SK-N-SH treated with all-trans-retinoic acid at 6 μM for 48 hours (cell line): ENCODE measurements around the gene ARHGEF38.

Experiments
- ATAC-seq: fragments of 200-7000 bp; cut with Tn5 transposase; 3 replicates; pipeline ENCODE4 v1.9.1; 2020; ENCODE audit warnings: mild to moderate bottlenecking, moderate library complexity
- ARNTL ChIP-seq: fragments of 450-650 bp; formaldehyde crosslinking; IDR thresholded peaks from 2 replicates; pipeline ENCODE4 v1.5.0; 2020; ENCODE audit warnings: low read depth, mild to moderate bottlenecking, moderate library complexity, borderline replicate concordance
- BACH2 ChIP-seq: fragments of 250-450 bp; sonication (Bioruptor Pico); IDR thresholded peaks from 2 replicates; pipeline ENCODE4 v1.9.0; 2021; ENCODE audit warnings: mild to moderate bottlenecking, borderline replicate concordance
- ESRRG ChIP-seq: fragments of 250-450 bp; sonication (Bioruptor Pico); IDR thresholded peaks from 2 replicates; pipeline ENCODE4 v1.6.1; 2021; ENCODE audit warnings: mild to moderate bottlenecking
- GLIS3 ChIP-seq: fragments of 250-450 bp; sonication (Bioruptor Pico); IDR thresholded peaks from 2 replicates; pipeline ENCODE4 v1.5.0; 2020; ENCODE audit warnings: mild to moderate bottlenecking, moderate library complexity
- ISL1 ChIP-seq: fragments of 250-450 bp; sonication (Bioruptor Pico); IDR thresholded peaks from 2 replicates; pipeline ENCODE4 v2.1.2; 2022; ENCODE audit warnings: mild to moderate bottlenecking, moderate library complexity
- OSR1 ChIP-seq: fragments of 250-450 bp; sonication (Bioruptor Pico); IDR thresholded peaks from 2 replicates; pipeline ENCODE4 v1.8.0; 2022; ENCODE audit warnings: moderate library complexity, mild to moderate bottlenecking, inconsistent platforms
- PPARA ChIP-seq: fragments of 250-450 bp; sonication (Bioruptor Pico); IDR thresholded peaks from 2 replicates; pipeline ENCODE4 v1.5.0; 2020; ENCODE audit warnings: mild to moderate bottlenecking, borderline replicate concordance
- RARB ChIP-seq: fragments of 250-450 bp; sonication (Bioruptor Pico); IDR thresholded peaks from 2 replicates; pipeline ENCODE4 v1.8.0; 2021; ENCODE audit warnings: mild to moderate bottlenecking, moderate library complexity
- SNAI2 ChIP-seq: fragments of 250-450 bp; sonication (Bioruptor Pico); IDR thresholded peaks from 2 replicates; pipeline ENCODE4 v1.5.0; 2020; ENCODE audit warnings: mild to moderate bottlenecking, moderate library complexity
- TCF4 ChIP-seq: fragments of 250-450 bp; sonication (Bioruptor Pico); IDR thresholded peaks from 2 replicates; pipeline ENCODE4 v1.8.0; 2021; ENCODE audit warnings: mild to moderate bottlenecking, moderate library complexity, borderline replicate concordance
- TOX ChIP-seq: fragments of 250-450 bp; sonication (Bioruptor Pico); IDR thresholded peaks from 2 replicates; pipeline ENCODE4 v1.8.0; 2021; ENCODE audit warnings: mild to moderate bottlenecking, moderate library complexity, borderline replicate concordance
- ZC3H10 ChIP-seq: fragments of 250-450 bp; sonication (Bioruptor Pico); IDR thresholded peaks from 2 replicates; pipeline ENCODE4 v1.5.1; 2021; ENCODE audit warnings: mild to moderate bottlenecking, moderate library complexity
- ZFP3 ChIP-seq: fragments of 250-450 bp; sonication (Bioruptor Pico); IDR thresholded peaks from 2 replicates; pipeline ENCODE4 v1.5.0; 2020; ENCODE audit warnings: mild to moderate bottlenecking, moderate library complexity
- ZFP30 ChIP-seq: fragments of 450-650 bp; formaldehyde crosslinking; IDR thresholded peaks from 2 replicates; pipeline ENCODE4 v1.5.0; 2022; ENCODE audit warnings: mild to moderate bottlenecking, moderate library complexity
- ZNF565 ChIP-seq: fragments of 450-650 bp; formaldehyde crosslinking; conservative IDR thresholded peaks from 2 replicates; pipeline ENCODE4 v1.5.0; 2020; ENCODE audit warnings: low read depth, mild to moderate bottlenecking, moderate library complexity
- ZNF8 ChIP-seq: fragments of 450-650 bp; formaldehyde crosslinking; IDR thresholded peaks from 2 replicates; pipeline ENCODE4 v1.5.0; 2020; ENCODE audit warnings: mild to moderate bottlenecking, moderate library complexity
- TF ChIP-seq, protein P1 (sequence below): fragments of 250-450 bp; sonication (Bioruptor Pico); IDR thresholded peaks from 2 replicates; pipeline ENCODE4 v1.5.0; 2020; ENCODE audit warnings: mild to moderate bottlenecking, moderate library complexity
- TF ChIP-seq, protein P2 (sequence below): fragments of 250-450 bp; sonication (Bioruptor Pico); IDR thresholded peaks from 2 replicates; pipeline ENCODE4 v1.8.0; 2021; ENCODE audit warnings: low read depth, mild to moderate bottlenecking, moderate library complexity, borderline replicate concordance
- TF ChIP-seq, protein P3 (sequence below): fragments of 250-450 bp; sonication (Bioruptor Pico); IDR thresholded peaks from 2 replicates; pipeline ENCODE4 v1.8.0; 2020; ENCODE audit warnings: mild to moderate bottlenecking, moderate library complexity, borderline replicate concordance

The ARHGEF38 gene

DNA sequence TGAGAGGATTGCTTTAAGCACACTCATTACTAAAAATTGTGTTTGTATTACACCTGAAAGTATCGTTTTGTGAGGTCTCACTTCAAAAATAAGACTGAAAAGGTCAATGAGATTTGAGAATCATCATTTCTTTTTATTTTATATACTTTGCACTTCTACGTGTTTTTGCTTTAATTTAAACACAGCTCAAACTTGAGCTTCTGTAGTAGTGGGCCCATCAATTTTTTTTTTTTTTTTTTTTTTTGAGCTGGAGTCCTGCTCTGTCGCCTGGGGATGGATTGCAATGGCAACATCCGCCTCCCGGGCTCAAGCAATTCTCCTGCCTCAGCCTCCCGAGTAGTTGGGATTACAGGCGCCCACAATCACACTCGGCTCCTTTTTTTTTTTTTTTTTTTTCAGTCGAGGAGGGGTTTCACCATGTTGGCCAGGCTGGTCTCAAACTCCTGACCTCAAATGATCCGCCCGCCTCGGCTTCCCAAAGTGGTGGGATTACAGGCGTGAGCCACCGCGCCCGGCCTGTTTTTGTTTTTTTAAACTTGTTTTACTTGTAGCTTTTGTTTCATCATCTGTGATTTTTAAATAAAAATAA, 157.7 kb downstream of the ARHGEF38 start (continued):
- TF ChIP-seq, protein P1, sequence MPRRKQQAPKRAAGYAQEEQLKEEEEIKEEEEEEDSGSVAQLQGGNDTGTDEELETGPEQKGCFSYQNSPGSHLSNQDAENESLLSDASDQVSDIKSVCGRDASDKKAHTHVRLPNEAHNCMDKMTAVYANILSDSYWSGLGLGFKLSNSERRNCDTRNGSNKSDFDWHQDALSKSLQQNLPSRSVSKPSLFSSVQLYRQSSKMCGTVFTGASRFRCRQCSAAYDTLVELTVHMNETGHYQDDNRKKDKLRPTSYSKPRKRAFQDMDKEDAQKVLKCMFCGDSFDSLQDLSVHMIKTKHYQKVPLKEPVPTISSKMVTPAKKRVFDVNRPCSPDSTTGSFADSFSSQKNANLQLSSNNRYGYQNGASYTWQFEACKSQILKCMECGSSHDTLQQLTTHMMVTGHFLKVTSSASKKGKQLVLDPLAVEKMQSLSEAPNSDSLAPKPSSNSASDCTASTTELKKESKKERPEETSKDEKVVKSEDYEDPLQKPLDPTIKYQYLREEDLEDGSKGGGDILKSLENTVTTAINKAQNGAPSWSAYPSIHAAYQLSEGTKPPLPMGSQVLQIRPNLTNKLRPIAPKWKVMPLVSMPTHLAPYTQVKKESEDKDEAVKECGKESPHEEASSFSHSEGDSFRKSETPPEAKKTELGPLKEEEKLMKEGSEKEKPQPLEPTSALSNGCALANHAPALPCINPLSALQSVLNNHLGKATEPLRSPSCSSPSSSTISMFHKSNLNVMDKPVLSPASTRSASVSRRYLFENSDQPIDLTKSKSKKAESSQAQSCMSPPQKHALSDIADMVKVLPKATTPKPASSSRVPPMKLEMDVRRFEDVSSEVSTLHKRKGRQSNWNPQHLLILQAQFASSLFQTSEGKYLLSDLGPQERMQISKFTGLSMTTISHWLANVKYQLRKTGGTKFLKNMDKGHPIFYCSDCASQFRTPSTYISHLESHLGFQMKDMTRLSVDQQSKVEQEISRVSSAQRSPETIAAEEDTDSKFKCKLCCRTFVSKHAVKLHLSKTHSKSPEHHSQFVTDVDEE, result no peak
- TF ChIP-seq ESRRG (CRISPR knock-in tag), result no peak

DNA sequence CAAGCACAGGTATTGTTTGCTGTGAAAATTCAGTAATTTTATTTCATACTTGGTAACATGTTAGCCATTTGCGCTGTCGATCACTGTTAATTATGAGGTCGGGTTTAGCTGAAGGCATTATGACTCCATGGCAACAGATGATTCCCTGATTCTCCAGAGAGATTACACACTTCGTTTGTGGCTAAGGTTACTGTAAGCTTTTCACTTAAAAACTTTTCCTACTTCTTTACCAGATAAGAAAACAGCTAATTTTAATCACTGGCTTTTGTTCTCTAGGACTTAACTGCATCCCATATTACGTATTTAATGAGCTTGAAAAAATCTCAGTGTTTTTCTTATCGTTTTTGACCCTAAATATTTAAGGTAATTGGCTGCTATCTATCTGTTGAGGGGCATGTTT, 158.3 kb downstream of the ARHGEF38 start:
- ATAC-seq, result peak; percentile 33
- TF ChIP-seq ISL1 (0 out of 2 replicates have a peak, but pooled peaks have one; percentile 5), ZFP30 (CRISPR knock-in tag) (no peak)

DNA sequence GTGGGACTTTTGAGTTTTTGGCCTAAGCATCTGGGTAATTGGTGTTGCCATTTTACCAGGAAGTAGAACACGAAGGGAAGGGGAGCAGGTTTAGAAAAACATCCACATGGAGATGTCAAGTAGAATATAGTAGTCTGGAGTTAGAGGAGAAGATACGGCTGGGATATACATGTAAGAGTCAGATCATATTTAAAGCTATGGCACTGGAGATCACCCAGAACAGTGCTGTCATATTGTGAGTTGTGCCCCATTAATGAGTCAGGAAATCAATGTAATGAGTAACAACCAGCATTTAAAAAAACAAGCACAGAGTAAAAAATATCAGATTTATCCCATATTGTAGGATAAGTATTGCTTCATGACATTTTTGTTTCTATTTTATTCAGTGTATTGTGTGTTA, 160.3 kb downstream of the ARHGEF38 start:
- ATAC-seq, result peak; percentile 36
- TF ChIP-seq TOX (CRISPR knock-in tag), result 0 out of 2 replicates have a peak, but pooled peaks have one; percentile 28
- TF ChIP-seq ZFP3, result no peak

DNA sequence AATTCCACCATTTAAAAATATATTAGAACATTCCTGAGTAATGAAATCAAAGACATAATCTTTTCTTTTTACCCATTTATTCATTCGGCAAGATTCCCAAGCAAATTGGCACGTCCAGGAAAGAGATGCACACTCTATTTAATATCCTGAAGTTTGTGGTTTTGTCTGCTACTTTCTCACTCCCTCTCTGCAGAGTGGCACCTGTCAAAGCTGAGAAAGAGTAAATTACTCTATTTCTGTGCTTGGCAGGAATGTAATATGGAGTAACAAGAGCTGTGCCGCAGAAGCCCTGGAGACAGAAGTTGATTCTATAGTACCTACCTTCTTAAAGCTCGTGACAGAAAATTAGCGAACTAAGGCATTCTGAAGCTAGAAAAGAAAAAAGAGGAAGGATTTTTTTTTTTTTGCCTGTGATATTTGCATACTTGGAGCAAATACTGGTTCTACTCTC, 161.7 kb downstream of the ARHGEF38 start:
- ATAC-seq, result no peak
- TF ChIP-seq ISL1 (peak; percentile 67), BACH2 (no peak)

DNA sequence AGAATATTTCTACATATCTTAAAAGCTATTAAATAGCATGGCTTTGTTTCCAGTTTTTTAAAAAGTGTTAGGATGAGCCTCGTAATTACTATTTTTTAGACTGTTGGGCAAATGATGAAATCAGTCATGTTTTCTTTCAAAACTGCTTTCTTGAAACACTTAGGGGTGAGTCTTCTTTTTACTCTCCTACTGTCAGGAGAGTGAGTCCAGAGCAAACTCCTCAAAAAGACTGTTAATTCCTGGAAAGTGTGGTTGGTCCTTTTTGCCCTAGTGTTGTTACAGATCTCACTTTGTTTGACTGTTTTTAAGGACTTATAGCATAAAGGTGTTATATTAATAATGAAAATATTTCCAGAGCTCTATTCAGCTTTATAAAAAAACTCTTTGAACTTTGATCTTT, 162.5 kb downstream of the ARHGEF38 start:
- ATAC-seq, result no peak
- TF ChIP-seq, protein P2, sequence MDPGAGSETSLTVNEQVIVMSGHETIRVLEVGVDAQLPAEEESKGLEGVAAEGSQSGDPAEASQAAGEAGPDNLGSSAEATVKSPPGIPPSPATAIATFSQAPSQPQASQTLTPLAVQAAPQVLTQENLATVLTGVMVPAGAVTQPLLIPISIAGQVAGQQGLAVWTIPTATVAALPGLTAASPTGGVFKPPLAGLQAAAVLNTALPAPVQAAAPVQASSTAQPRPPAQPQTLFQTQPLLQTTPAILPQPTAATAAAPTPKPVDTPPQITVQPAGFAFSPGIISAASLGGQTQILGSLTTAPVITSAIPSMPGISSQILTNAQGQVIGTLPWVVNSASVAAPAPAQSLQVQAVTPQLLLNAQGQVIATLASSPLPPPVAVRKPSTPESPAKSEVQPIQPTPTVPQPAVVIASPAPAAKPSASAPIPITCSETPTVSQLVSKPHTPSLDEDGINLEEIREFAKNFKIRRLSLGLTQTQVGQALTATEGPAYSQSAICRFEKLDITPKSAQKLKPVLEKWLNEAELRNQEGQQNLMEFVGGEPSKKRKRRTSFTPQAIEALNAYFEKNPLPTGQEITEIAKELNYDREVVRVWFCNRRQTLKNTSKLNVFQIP, result no peak
- no peak for TF ChIP-seq GLIS3 (CRISPR knock-in tag)
- TF ChIP-seq TCF4 (CRISPR knock-in tag), result no peak
- no peak for TF ChIP-seq ZNF8

DNA sequence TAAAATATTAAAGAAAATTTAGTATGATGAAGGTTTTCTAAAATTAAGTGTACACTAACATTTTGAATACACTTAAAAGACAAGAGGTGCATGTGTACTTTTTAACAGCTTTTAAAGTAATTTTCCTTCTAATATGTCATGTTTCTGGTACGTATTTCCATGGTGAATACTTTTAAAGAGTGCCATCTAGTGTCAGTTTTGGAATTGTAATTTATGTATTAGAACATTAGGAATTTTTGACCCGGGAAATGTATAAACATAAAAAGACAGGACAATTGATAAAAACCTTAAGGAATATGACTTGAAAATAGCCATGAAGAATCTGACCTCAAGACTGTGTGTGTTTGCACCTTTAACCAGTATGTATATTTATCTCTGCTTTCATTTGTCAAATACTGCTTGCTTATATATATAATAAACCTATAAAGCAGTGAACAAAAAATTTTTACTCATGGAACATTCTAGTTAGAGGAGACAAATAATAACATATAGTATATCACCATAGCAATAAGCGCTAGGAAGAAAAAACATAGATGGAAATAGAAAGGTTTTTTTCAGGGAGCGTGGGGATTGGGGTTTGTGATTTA, 163.4 kb downstream of the ARHGEF38 start:
- TF ChIP-seq, protein P1, result no peak
- no peak for TF ChIP-seq ESRRG (CRISPR knock-in tag)
- TF ChIP-seq TOX (CRISPR knock-in tag), result no peak
- no peak for TF ChIP-seq ZFP3
- TF ChIP-seq ZNF565 (CRISPR knock-in tag), result no peak
- no peak for TF ChIP-seq BACH2
- TF ChIP-seq TCF4 (CRISPR knock-in tag), result no peak
- TF ChIP-seq PPARA (CRISPR knock-in tag), result no peak
- TF ChIP-seq GLIS3 (CRISPR knock-in tag), result no peak
- TF ChIP-seq SNAI2 (CRISPR knock-in tag), result no peak
- TF ChIP-seq ZFP30 (CRISPR knock-in tag), result no peak
- TF ChIP-seq, protein P2, result no peak
- no peak for TF ChIP-seq ARNTL (CRISPR knock-in tag)
- no peak for TF ChIP-seq ISL1
- no peak for TF ChIP-seq OSR1 (CRISPR knock-in tag)
- TF ChIP-seq, protein P3, sequence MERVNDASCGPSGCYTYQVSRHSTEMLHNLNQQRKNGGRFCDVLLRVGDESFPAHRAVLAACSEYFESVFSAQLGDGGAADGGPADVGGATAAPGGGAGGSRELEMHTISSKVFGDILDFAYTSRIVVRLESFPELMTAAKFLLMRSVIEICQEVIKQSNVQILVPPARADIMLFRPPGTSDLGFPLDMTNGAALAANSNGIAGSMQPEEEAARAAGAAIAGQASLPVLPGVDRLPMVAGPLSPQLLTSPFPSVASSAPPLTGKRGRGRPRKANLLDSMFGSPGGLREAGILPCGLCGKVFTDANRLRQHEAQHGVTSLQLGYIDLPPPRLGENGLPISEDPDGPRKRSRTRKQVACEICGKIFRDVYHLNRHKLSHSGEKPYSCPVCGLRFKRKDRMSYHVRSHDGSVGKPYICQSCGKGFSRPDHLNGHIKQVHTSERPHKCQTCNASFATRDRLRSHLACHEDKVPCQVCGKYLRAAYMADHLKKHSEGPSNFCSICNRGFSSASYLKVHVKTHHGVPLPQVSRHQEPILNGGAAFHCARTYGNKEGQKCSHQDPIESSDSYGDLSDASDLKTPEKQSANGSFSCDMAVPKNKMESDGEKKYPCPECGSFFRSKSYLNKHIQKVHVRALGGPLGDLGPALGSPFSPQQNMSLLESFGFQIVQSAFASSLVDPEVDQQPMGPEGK, result no peak
- no peak for TF ChIP-seq ZC3H10
- TF ChIP-seq ZNF8, result no peak
- no peak for TF ChIP-seq RARB (CRISPR knock-in tag)
- TF ChIP-seq, all 23 proteins: peak for 0
- ATAC-seq, result no peak
